IPS DF 19.7 (cell line): ENCODE data around the gene MVB12B.

Experiments
- DNase-seq: peaks from one replicate; pipeline ENCODE4 v3.0.0-alpha.2; 2013; ENCODE audit warnings: low read depth, low spot score

Gene MVB12B

DNA sequence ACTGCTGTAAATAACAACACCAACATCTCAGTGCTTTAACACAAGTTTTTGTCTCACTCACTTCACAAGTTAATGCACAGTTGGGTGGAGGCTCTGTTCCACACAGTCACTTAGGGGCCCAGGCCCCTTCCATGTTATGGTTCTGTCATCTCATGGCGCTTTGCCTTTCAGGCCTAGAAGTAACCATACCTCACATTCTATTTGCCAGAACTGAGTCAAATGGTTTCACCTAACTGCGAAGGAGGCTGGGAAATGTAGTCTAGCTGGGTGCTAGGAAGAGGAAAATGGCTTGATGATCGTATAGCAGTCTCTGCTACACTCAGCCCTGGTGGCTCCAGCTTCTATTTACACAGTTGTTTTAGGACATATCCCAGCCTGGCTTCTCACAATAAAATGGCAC lies 23.1 kb upstream of the MVB12B start:
- no peak for DNase-seq

DNA sequence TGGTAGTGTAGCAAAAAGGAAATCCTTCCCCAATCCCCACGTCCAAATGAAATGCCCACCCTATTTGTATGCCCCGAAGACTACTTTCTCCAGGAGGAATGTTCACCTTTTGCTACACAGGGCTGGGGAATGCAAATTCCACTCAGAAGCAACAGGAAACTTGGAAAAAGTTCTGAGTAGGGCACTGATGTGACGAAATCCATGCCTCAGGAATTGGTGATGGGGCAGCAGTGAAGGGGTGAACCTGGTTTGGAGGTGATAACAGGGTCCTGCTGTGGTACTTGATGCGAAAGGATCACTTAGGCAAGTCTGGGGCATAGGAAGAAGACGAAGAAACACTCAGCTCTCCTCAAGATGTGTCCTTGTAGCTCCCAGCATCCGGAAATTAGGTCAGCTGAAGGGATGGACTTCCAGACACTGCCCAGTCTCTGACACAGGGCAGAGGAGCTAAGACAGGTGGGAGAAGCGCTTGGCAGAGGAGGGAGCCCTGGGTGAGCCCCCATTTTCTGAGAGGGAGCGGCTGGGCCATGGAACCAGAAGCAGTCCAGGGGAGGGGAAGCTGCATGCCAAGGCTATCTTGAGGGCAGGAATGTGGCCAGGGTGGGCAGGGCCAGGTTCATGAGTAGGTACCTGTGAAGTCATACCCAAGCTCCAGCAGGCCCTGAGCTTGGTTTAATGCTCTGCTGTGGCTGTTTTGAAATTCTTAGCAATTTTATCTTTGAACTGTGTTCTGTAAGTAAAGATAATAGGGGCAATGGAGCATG lies 22.2 kb upstream of the MVB12B start:
- no peak for DNase-seq

DNA sequence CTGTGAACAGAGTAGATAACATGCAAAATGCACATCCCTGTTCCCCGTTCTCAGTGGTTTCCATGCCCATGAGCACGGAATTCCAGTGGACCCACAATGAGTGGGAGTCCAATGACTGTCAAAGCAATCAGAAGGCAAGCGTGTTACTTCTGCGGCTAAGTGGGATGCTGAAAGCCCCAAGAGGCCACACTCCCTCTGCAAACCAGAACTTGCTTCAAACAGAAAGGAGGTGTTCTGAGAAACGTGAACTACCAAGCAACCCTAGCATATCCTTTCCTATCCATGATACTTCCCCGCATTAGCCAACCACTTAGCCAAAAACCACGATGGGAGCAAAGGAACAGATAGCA lies 21.7 kb upstream of the MVB12B start:
- DNase-seq = no peak

- no peak for DNase-seq
These were observed 20.5 kb upstream of the MVB12B start for GRCh38 chr9:126306071-126306647.

- DNase-seq = no peak
These were observed 19.1 kb upstream of the MVB12B start for GRCh38 chr9:126307322-126308061.

GRCh38 chr9:126309427-126310189 lies 17.0 kb upstream of the MVB12B start:
- no peak for DNase-seq

GRCh38 chr9:126312584-126313551 lies 13.8 kb upstream of the MVB12B start:
- DNase-seq = no peak

- DNase-seq = no peak
These were observed 10.5 kb upstream of the MVB12B start for GRCh38 chr9:126316085-126316655.

GRCh38 chr9:126317513-126317912 lies 9.1 kb upstream of the MVB12B start:
- no peak for DNase-seq

DNA sequence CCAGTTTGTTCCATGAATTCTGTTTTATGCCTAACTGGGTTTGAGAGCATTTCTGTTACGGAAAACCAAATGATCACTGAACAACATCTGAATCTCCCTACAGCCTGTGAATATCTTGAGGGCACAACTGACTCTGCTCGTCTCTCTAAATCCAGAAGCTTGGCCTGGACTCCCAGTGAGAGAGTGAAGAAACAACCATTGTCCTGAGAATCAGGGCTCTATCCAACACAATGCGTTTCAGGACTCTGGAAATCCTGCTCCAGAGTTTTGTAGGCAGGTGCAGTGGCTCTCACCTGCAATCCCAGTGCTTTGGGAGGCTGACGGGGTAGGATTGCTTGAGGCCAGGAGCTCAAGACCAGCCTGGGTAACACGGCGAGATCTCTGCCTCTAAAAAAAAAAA lies 7.8 kb upstream of the MVB12B start:
- no peak for DNase-seq

DNA sequence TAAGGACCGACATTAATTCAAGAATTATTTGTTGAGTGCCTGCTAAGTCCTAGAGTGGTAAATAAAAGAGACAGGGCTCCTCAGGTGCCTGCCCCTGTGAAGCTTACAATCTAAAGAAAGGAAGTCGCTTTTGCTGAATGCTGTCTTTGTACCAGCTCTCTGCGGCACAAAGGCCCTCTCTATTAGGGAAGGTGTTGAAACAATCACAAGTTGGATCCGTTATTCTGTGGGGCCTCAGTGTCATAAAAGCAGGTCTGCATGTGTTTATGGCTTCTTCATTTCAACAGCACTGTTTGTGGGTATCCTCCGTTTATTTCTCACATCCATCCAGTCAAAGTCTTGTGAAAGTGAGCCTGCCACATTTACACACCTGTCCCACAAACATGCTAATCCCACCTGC lies 7.0 kb upstream of the MVB12B start:
- no peak for DNase-seq

- no peak for DNase-seq
These were observed 6.3 kb upstream of the MVB12B start for GRCh38 chr9:126320158-126320922.

DNA sequence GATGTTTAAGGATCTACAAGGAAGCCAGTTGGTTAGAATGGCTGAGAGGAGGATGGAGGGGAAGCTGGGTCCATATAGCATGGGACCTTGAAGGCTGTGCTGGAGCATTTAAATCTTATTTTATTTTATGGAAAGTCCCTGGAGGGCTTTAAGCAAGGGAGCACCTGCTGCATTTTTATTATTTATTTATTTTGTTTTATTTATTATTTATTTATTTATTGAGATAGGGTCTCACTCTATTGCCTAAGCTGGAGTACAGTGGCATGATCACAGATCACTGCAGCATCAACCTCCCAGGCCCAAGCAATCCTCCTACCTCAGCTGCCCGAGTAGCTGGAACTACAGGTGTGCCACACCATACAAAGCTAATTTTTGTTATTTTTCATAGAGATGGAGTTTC lies 4.9 kb upstream of the MVB12B start:
- DNase-seq = no peak

GRCh38 chr9:126325821-126326220 lies 808 bp upstream of the MVB12B start:
- DNase-seq = no peak

GRCh38 chr9:126327006-126327713 lies 531 bp downstream of the MVB12B start:
- DNase-seq = no peak

GRCh38 chr9:126327714-126328185 lies 1.1 kb downstream of the MVB12B start:
- DNase-seq = no peak

DNA sequence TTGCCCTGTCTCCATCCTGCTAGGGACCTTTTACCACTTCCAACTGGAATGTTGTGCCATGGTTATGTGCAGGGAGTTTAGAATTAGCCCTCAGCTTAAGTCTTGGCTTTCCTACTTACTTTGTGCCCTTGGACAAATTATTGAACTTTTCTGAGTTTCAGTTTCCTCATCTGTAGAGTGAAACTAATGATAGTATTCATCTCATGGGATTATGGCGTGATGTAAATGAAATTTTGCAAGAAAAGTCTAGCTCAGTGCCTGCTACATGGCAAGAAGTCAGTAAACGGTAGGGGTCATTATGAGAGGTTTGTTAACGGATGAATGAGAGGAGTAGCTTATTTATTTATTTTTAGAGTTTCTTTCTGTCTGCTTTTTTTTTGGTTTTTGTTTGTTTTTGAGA lies 1.8 kb downstream of the MVB12B start:
- DNase-seq = no peak

DNA sequence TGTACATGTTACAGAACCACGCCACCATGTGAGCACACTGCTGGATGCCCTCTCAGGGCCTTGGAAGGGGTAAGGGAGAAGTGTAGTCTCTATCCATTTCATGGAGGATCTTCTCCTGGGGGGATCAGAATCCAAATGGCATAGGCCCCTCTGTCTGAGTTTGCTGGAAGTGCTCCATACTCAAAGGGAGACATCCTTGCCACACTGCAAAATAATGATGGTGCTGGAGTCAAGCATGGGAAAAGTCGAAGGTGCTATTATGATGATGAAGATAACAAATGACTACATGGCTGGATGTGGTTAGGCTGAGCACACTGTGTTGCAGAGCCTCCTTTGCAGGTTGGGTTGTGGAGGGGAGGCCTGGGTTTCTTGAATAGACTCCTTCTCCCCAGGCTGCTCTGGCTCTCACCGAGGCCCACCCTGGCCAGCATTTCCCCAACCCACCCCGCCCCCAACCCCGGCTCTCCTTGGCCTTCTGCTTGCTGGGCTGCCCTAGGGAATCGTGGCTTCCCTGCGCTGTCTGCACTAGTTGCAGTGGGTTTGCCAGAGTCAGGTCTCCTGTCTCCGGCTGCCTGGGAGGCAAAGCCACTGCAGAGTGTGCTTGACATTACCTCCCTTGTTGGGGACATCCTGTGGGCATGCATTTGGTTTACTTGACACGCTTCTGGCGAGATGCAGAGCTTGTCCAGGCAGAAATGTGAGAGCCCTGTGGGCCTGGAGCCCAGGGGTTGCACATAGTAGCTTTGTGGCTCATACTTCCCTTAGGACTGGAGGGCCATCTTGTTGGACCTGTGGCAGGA lies 3.0 kb downstream of the MVB12B start:
- DNase-seq = no peak
